Renal cortex interstitium (tissue), 11 donors: ENCODE data around the gene GLB1L2. TPM values are rescaled to one million over a fixed set of nuclear protein-coding genes. Genes with fewer than 3 reads are reported as not detected.
"Not testable (repeated sequence)": the region's sequence is repeated elsewhere in the genome, so short reads cannot be mapped to it uniquely, and the experiment has no call there.

Experiments
- DNase-seq, 11 donors: peaks; one replicate each; pipeline ENCODE4 v3.0.0-alpha.2; 2013; ENCODE audit warnings: low read depth in 9 of 11, low spot score in 4 of 11; ENCODE audit errors: extremely low read depth in 1 of 11
- polyA plus RNA-seq, 3 donors: library from polyadenylated mRNA; unstranded; fragments of 120-200 nt; gene quantifications; one replicate each; pipeline ENCODE4 v1.2.1, GENCODE V29; 2013; ENCODE audit not compliant: insufficient read length in 3 of 3

GLB1L2 gene
- polyA plus RNA-seq, 3 donors, result 20.9 to 25.9 (median 22.0) TPM

DNA sequence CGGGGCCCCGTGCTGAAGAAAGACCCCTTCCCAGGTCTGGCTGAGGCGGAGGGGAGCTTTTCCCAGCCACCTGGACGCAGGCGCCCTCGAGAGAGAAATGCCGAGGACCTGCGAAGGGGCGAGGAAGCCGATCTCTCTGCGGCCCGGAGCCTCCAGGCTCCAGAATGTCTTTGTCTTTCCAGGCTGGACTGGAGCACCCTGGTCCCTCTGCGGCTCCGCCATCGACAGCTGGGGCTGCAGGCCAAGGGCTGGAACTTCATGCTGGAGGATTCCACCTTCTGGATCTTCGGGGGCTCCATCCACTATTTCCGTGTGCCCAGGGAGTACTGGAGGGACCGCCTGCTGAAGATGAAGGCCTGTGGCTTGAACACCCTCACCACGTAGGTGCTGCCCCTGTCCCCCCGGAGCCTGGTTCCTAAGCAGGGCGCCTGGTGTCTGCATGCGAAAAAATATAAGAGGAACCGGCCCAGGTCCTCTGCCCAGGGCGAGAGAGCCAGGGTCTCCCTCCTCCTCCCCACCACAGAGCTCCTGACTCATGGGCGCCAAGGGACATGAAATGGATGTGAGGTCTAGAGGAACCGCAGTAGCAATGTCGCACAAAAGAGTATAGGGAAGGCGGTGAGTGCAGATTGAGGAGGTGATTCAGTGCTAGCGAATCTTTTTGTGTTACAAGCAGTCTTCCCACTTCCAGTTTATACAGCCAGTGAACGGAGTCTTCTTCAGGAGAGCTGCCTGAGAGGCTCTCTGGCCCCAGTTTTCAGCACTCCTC is 11.0 kb downstream of the GLB1L2 start:
- no peak for DNase-seq

DNA sequence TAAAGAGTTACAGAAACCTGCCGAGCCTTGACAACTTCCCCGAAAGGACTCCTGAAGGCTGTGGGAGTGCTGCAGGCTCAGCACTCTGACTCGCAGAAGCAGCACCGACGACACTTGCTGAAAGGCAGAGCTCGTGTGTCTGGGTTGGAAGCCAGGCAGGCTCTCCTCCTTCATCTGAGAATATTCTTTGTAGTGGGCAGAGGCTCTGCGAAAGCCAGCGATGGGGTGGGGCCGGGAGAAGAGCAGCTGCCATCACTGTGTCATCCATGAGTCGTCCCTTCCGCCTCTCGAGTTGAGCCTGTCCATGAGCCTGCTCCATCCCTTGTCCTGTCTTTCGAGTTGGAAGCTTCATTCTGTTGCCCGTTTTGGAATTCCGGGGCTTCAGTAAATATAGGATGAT is 11.9 kb downstream of the GLB1L2 start:
- DNase-seq, result no peak

GRCh38 chr11:134344497-134345236 is 12.9 kb downstream of the GLB1L2 start:
- not testable (repeated sequence) for DNase-seq

GRCh38 chr11:134345237-134345550 is 13.4 kb downstream of the GLB1L2 start:
- no peak for DNase-seq

GRCh38 chr11:134346101-134346975 is 14.6 kb downstream of the GLB1L2 start:
- DNase-seq, result no peak

DNA sequence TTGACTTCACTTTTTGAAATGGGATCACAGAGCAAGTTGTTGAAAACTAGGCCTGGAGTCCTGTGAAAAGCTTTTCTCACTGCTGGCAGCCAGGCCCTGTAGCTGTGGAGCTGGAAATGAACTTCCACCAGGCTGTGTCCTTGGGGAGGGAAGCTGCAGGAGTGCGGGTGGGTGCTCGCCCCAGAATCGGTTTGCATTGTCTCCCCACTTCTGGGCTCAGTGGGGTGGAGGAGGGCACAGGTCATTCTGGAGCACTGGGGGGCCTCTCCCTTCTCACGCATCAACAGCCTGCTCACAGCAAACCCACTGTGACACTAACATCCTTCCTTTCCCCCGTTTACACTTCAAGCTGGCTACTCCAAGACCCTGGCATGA is 15.2 kb downstream of the GLB1L2 start:
- DNase-seq, result no peak

DNA sequence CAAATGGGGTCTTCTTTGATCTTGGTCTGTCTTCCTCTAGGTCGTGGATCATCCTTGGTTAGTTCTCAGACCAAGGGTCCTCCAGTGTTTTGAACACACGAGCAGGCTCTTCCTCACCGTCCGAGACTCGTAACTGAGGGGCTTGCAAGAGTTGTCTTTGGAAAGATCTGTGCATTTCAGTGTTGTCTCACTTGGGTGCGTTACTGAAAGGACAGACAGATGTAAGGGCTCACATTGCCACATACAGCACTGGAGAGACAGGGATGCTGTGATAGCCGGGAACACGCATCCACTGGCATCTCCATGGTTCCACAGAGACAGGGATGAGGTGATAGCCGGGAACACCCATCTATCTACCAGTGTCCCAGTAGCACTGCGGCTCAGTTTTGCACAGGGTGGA is 15.7 kb downstream of the GLB1L2 start:
- DNase-seq, result no peak

DNA sequence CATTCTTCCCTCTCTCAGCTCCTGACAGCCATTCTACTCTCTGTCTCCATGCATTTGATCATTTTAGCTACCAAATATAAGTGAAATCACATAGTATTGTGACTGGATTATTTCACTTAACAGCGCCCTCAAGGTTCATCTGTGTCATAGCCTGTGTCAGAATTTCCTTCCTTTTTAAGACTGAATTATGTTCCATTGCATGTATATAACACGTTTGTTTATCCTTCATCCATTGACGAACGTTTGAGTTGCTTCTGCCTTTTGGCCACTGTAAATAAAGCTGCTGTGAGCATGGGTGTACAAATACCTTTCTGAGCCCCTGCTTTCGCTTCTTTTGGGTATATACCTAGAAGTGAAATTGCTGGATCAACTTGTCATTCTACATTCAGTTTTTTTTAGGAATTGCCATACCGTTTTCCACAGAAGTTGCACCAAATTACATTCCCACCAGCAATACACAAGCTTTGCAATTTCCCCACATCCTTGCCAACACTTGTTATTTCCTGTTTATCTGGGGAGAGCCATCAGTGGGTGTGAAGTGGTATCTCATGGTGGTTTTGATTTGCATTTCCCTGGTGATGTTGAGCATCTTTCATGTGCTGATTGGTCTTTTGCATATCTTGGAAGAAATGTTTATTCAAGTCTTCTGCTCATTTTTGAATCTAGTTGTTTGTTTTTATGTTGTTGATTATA is 17.5 kb downstream of the GLB1L2 start:
- no peak for DNase-seq

- no peak for DNase-seq
Observed at GRCh38 chr11:134349802-134350355, 18.1 kb downstream of the GLB1L2 start.

GRCh38 chr11:134350381-134350780 is 18.6 kb downstream of the GLB1L2 start:
- no peak for DNase-seq

DNA sequence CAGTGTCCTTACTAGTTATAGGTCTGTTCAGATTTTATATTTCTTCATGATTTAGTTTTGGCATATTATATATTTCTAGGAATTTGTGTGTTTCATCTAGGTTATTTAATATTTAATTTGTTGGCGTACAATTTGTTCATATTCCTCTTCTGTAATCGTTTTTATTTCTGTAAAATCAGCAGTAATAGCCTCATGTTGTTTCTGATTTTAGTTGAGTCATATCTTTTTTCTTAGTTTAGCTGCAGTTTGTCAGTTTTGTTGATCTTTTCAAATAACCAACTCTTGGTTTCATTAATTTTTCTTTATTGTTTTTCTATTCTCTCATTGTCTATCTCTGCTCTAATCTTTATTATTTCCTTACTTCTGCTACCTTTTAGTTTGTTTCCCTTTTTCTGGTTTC is 20.3 kb downstream of the GLB1L2 start:
- DNase-seq, result no peak

DNA sequence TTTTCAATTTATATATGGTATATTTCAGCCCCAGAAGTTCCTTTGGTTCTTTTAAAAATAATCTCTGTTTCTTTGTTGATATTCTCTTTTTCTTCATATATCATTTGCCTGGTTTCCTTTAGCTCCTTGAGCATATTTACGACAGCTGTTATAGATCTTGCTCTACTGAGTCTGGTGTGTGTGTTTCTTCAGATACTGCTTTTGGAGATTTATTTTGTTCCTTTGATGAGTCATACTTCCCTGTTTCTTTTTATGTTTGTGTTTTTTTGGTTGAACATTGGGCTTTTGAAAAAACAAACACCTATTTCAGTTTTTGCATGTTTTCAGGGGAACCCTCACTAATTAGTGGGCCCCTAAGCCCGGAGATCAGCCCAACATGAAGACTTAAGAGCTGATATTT is 23.3 kb downstream of the GLB1L2 start:
- DNase-seq, result no peak

- no peak for DNase-seq
Observed at GRCh38 chr11:134355656-134356055, 23.9 kb downstream of the GLB1L2 start.

- DNase-seq, result no peak
Observed at GRCh38 chr11:134356656-134357544, 25.1 kb downstream of the GLB1L2 start.

- no peak for DNase-seq
Observed at GRCh38 chr11:134357545-134357839, 25.7 kb downstream of the GLB1L2 start.

GRCh38 chr11:134358165-134358855 is 26.5 kb downstream of the GLB1L2 start:
- DNase-seq, result no peak

DNA sequence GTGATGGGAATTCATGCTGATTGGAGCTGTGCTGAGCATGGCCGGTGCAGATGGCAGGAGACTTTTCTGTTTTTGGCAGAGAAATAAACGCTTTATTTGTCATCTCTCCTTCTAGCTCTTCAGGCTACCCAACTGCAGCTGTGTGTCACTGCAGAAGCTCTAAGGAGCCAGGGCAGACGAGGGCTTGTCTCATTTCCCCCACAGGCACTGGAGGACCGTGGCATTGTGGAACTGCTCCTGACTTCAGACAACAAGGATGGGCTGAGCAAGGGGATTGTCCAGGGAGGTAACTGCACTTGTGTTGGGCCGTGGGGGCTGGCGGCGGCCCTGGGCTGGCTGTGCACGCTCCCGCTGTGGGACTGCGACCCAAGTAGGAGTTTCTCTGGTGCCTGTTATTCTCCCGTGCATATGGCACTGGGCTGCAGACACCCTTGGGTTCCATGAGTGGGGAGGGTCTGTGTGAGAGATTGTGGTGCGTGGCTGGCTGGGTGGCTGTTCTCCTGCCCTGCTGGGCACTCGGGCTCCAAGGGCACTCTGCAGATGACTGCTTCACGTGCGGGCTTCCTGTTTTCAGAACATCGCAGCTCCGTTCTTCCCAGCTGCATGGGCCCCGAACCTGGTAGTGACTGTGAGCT is 27.2 kb downstream of the GLB1L2 start:
- DNase-seq, result no peak
